GM12875 (cell line): ENCODE results near the gene ARL6IP5.

Experiments used
- H3K4me3 ChIP-seq: one replicate; pipeline ENCODE4 v1.5.1; 2011; ENCODE audit warnings: low read depth, low read length, control low read depth
- TF ChIP-seq, protein P1 (sequence below): IDR thresholded peaks from 2 replicates; pipeline ENCODE4 v1.5.1; 2011; ENCODE audit warnings: low read depth, mild to moderate bottlenecking, control low read depth, inconsistent platforms, low read length, moderate library complexity, borderline replicate concordance; ENCODE audit not compliant: insufficient read depth

The ARL6IP5 gene

GRCh38 chr3:69095636-69096035 lies 10.9 kb downstream of the ARL6IP5 start:
- no peak overlapping the region for H3K4me3 ChIP-seq
- TF ChIP-seq, protein P1, sequence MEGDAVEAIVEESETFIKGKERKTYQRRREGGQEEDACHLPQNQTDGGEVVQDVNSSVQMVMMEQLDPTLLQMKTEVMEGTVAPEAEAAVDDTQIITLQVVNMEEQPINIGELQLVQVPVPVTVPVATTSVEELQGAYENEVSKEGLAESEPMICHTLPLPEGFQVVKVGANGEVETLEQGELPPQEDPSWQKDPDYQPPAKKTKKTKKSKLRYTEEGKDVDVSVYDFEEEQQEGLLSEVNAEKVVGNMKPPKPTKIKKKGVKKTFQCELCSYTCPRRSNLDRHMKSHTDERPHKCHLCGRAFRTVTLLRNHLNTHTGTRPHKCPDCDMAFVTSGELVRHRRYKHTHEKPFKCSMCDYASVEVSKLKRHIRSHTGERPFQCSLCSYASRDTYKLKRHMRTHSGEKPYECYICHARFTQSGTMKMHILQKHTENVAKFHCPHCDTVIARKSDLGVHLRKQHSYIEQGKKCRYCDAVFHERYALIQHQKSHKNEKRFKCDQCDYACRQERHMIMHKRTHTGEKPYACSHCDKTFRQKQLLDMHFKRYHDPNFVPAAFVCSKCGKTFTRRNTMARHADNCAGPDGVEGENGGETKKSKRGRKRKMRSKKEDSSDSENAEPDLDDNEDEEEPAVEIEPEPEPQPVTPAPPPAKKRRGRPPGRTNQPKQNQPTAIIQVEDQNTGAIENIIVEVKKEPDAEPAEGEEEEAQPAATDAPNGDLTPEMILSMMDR, result no peak

DNA sequence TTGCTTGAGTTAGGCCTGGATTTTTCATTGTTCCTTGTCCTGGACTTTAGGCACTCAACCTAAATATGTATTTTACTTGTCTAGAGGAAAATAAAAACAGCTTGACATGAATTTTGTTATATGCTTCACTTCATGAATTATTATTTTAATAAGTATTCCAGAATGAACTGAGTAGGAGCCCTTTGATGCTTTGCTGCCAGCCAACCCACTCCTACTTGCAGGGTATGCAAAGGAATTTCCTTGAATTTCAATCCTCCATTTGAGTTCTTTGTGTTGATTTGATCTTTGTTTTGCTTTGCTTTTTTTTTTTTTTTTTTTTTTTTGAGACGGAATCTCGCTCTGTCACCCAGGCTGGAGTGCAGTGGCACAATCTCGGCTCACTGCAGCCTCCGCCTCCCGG lies 11.6 kb downstream of the ARL6IP5 start:
- TF ChIP-seq, protein P1, result no peak
- H3K4me3 ChIP-seq, result no peak overlapping the region

DNA sequence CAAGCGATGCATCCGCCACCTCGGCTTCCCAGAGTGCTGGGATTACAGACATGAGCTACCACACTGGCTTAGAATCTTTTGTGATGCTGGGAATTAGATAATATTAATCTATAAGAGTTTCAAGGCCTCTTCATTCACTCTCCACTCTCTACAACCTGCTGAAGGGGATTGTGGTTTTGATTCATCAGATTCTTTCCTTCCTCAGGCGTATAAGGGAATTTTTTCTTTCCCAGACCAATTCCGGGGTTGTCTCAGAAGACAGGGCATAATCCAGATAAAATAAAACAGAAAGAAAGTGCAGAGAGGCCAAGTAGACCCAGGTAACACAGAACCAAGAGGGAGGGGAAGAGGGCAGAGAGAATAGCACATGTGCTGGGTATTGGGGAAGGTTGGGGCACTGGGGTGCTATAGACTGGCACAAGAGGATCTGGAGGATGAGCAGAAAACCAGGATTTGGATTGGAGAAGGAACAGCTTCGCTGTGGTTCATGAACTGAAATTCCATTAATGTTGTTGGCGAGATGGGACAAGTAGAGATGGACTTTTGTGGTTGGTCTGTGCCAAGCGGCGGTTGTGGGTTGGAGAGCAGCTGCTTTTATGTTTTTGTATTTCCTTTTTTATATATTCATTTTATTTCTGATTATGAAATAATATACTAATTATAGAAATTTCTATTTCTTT lies 12.8 kb downstream of the ARL6IP5 start:
- TF ChIP-seq, protein P1, result no peak
- no peak overlapping the region for H3K4me3 ChIP-seq

DNA sequence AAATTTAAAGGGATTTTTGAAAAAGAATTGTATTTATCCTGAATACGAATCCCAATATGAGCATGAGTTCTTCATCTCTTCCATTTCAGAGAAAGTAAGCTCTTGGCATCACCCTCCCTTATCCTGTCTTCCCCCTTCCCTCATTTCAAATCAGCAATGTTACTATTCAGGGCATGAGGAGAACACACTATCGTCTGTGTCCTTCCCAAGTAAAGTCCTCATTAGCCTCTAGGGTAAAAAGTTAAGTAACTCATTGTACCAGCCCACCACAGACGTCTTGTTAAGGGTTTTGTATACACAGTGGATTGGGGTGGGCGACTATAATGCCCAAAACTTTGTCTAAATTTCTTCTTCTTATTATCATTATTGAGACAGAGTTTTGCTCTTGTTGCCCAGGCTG lies 14.8 kb downstream of the ARL6IP5 start:
- TF ChIP-seq, protein P1, result no peak
- no peak overlapping the region for H3K4me3 ChIP-seq

DNA sequence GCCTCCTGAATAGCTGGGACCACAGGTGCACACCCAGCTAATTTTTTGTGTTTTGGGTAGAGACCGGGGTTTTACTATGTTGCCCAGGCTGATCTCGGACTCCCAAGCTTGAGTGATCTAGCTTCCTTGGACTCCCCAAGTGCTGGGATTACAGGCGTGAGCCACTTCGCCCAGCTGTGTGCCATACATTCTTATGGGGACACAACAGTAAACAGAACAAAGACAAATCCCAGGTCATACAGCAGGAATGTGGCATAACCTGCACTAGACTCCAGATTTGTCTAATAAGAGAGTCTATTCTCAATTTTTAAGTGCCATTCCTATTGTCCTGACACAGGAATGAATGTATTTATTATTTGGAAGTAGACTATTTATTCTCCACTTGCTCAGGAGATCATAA lies 17.6 kb downstream of the ARL6IP5 start:
- TF ChIP-seq, protein P1, result no peak
- H3K4me3 ChIP-seq, result no peak overlapping the region

DNA sequence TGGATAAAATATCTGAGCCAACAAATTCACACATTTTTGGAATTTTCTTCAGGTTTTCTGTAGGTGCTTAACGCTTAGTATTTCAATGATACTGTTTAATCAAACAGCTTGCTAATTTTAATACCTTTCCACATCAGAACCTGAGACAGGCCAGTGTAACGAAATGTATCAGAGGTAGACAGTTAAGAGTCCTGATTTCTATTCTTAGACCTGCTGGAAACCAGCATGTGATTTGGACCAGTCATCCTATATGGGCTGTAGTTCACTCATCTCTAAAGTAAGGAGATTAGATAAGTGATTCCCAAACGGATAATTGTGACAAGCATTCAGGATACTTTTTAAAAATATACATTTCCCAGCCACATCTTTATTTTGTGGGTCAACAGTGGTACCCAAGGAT lies 18.4 kb downstream of the ARL6IP5 start:
- TF ChIP-seq, protein P1, result no peak
- no peak overlapping the region for H3K4me3 ChIP-seq

GRCh38 chr3:69104586-69104985 lies 19.8 kb downstream of the ARL6IP5 start:
- H3K4me3 ChIP-seq, result no peak overlapping the region
- TF ChIP-seq, protein P1, result no peak
